K562 (cell line): ENCODE data around the gene SERPINF2. TPM values are rescaled to one million over a fixed set of nuclear protein-coding genes. Genes with fewer than 3 reads are reported as not detected.

ENCODE experiments used
- CBX2 ChIP-seq: fragments of 200-600 bp; sonication (generic); IDR thresholded peaks from one replicate; pipeline ENCODE4 v1.6.1; 2012; ENCODE audit warnings: mild to moderate bottlenecking, low read length, inconsistent platforms; ENCODE audit not compliant: insufficient read depth, poor library complexity, severe bottlenecking
- HDAC1 ChIP-seq, 2 experiments: fragments of 450-650 bp; IDR thresholded peaks; 2 replicates each; pipeline ENCODE4 v1.6.1; 2016 to 2017; ENCODE audit warnings: inconsistent platforms in 1 of 2, mild to moderate bottlenecking in 1 of 2, moderate library complexity in 1 of 2
- MEF2D ChIP-seq: conservative IDR thresholded peaks from 2 replicates; pipeline ENCODE4 v1.6.1; 2016; ENCODE audit warnings: low read depth, missing genetic modification characterization, missing compliant biosample characterization
- NR2C2 ChIP-seq, 2 experiments: fragments of 200-800 bp in 1 of 2; sonication (Bioruptor generic) in 1 of 2; sonication (generic) in 1 of 2; formaldehyde crosslinking in 1 of 2; IDR thresholded peaks; 2 replicates each; pipeline versions ENCODE4 v1.6.1 to v1.8.0; 2016 to 2022; ENCODE audit warnings: mild to moderate bottlenecking in 1 of 2, missing compliant biosample characterization in 1 of 2, missing genetic modification characterization in 1 of 2, missing genetic modification reagents in 1 of 2
- POLR2G ChIP-seq: fragments of 200-400 bp; formaldehyde crosslinking; IDR thresholded peaks from 2 replicates; pipeline ENCODE4 v1.6.1; 2017; ENCODE audit warnings: low read depth, mild to moderate bottlenecking, antibody characterized with exemption, low read length, moderate library complexity
- RCOR1 ChIP-seq, 2 experiments: IDR thresholded peaks; 2 replicates each; pipeline ENCODE4 v1.6.1; 2012; ENCODE audit warnings: low read depth in 2 of 2, low read length in 2 of 2, borderline replicate concordance in 1 of 2, improper control_type of control experiment in 1 of 2
- REST ChIP-seq, 2 experiments: fragments of 450-650 bp; formaldehyde crosslinking in 1 of 2; IDR thresholded peaks; 2 replicates each; pipeline versions ENCODE4 v1.4.0 to v1.6.1; 2014 to 2020; ENCODE audit warnings: mild to moderate bottlenecking in 2 of 2, borderline replicate concordance in 1 of 2, low read depth in 1 of 2
- ZNF639 ChIP-seq, 2 experiments: fragments of 200-800 bp in 1 of 2; sonication (Bioruptor generic) in 1 of 2; sonication (generic) in 1 of 2; formaldehyde crosslinking in 1 of 2; IDR thresholded peaks in 1 of 2; conservative IDR thresholded peaks in 1 of 2; 2 replicates each; pipeline versions ENCODE4 v1.5.0 to v1.6.1; 2016 to 2020; ENCODE audit warnings: missing compliant biosample characterization in 1 of 2, missing genetic modification characterization in 1 of 2, missing genetic modification reagents in 1 of 2
- ZNF75A ChIP-seq: fragments of 450-650 bp; formaldehyde crosslinking; IDR thresholded peaks from 2 replicates; pipeline ENCODE4 v1.4.0; 2020; ENCODE audit warnings: mild to moderate bottlenecking
- polyA plus RNA-seq, 8 experiments: library from polyadenylated mRNA; depleted of rRNA in 4 of 8; stranded (reverse) in 5 of 8; unstranded in 3 of 8; fragments of >200 nt; fragmentation: Nextera tagmentation in 2 of 8; fragmentation: Illumina TruSeq in 1 of 8; extraction: Ambion mirVana in 2 of 8; extraction: Trizol in 1 of 8; gene quantifications; 2 replicates each; pipeline versions ENCODE4 v1.2.1 to v1.2.3, GENCODE V29; 2011 to 2014; ENCODE audit warnings: inconsistent platforms in 1 of 8, missing spikeins in 1 of 8
- total RNA-seq, 7 experiments: library from RNA; depleted of rRNA in 6 of 7; stranded (reverse); fragments of >200 nt in 6 of 7; fragmentation: Illumina TruSeq in 2 of 7; extraction: Trizol in 2 of 7; gene quantifications; 2 replicates each; pipeline versions ENCODE4 v1.2.1 to v1.2.3, GENCODE V29; 2011 to 2021; ENCODE audit warnings: low replicate concordance in 1 of 7
- TF ChIP-seq, protein P1 (sequence below), 2 experiments: fragments of 450-650 bp; IDR thresholded peaks; 2 replicates each; pipeline ENCODE4 v1.6.1; 2018; ENCODE audit warnings: mild to moderate bottlenecking in 2 of 2, low read depth in 1 of 2; ENCODE audit not compliant: partially characterized antibody in 2 of 2

SERPINF2 gene
- total and polyA plus RNA-seq, 9 of the 15 experiments (the other 6 are each of a cell fraction or from before 2014, with no cell fraction given) = 0.22 TPM; not detected in 8

DNA sequence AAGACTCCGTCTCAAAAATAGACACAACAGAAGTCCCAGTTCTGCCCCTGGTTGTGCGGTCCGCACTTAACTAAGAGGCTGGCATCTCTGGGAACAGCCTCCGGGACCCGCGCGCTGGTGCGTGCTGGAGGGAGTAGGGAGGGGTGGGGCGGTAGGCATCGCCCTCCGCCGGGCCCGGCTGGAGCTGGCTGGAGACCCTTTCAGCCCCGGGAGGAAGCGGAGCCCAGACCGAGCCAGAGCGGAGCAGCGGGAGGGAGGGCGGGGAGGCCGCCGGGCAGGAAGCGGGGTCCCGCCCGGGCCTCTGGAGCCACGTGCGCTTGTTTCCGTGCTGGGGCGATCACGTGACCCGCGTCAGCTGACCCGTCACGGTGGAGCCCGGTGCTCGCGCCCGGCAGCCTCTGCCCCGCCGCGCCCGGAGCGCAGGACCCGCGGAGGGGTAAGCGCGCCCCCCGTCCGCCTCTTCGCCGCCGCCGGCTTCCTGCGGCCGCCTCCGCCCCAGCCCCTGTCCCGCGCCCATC lies 18.3 kb upstream of the SERPINF2 start, which contains the start of gene WDR81 (continued):
- TF ChIP-seq CBX2 (no peak), HDAC1 (IDR thresholded peaks at IDR 0.05) (peak in 1 of 2 experiments; percentile 76; a peak in 2 of 4 replicates), RCOR1 (IDR thresholded peaks at IDR 0.05; ENCODE audit: borderline replicate concordance in 1 of 2, low read depth in 2 of 2, low read length in 2 of 2) (peak in 1 of 2 experiments; percentile 7; a peak in 1 of 4 replicates), MEF2D (tag) (no peak), ZNF75A (CRISPR knock-in tag) (no peak), POLR2G (peak; percentile 67; the same call in 1 of the 2 replicates), ZNF639 (CRISPR knock-in tag; conservative IDR thresholded peaks at IDR 0.05 in 1 of 2, IDR thresholded peaks at IDR 0.05 in 1 of 2) (peak in 1 of 2 experiments; percentile 27; a peak in 1 of 4 replicates), REST (IDR thresholded peaks at IDR 0.05; ENCODE audit: borderline replicate concordance) (peak; percentile 85), REST (CRISPR knock-in tag; IDR thresholded peaks at IDR 0.05; ENCODE audit: low read depth) (no peak), NR2C2 (CRISPR knock-in tag; IDR thresholded peaks at IDR 0.05) (0 out of 2 replicates have a peak, but pooled peaks have one; percentile 10), NR2C2 (tag; IDR thresholded peaks at IDR 0.05) (peak; percentile 41; the same call in 1 of the 2 replicates)
- TF ChIP-seq, protein P1, sequence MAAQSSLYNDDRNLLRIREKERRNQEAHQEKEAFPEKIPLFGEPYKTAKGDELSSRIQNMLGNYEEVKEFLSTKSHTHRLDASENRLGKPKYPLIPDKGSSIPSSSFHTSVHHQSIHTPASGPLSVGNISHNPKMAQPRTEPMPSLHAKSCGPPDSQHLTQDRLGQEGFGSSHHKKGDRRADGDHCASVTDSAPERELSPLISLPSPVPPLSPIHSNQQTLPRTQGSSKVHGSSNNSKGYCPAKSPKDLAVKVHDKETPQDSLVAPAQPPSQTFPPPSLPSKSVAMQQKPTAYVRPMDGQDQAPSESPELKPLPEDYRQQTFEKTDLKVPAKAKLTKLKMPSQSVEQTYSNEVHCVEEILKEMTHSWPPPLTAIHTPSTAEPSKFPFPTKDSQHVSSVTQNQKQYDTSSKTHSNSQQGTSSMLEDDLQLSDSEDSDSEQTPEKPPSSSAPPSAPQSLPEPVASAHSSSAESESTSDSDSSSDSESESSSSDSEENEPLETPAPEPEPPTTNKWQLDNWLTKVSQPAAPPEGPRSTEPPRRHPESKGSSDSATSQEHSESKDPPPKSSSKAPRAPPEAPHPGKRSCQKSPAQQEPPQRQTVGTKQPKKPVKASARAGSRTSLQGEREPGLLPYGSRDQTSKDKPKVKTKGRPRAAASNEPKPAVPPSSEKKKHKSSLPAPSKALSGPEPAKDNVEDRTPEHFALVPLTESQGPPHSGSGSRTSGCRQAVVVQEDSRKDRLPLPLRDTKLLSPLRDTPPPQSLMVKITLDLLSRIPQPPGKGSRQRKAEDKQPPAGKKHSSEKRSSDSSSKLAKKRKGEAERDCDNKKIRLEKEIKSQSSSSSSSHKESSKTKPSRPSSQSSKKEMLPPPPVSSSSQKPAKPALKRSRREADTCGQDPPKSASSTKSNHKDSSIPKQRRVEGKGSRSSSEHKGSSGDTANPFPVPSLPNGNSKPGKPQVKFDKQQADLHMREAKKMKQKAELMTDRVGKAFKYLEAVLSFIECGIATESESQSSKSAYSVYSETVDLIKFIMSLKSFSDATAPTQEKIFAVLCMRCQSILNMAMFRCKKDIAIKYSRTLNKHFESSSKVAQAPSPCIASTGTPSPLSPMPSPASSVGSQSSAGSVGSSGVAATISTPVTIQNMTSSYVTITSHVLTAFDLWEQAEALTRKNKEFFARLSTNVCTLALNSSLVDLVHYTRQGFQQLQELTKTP (IDR thresholded peaks at IDR 0.05; ENCODE audit: low read depth in 1 of 2, partially characterized antibody in 2 of 2) = no peak
